CD14-positive monocyte (primary cell): ENCODE data around the gene COPG2. TPM values are rescaled to one million over a fixed set of nuclear protein-coding genes. Genes with fewer than 3 reads are reported as not detected.

Source experiments
- DNase-seq, 3 donors: peaks; one replicate each; pipeline ENCODE4 v3.0.0-alpha.2; 2011 to 2022
- H2AFZ ChIP-seq: 2 replicates; pipeline ENCODE4 v1.6.0; 2012; ENCODE audit warnings: mild to moderate bottlenecking, low read depth, low read length, inconsistent platforms; ENCODE audit not compliant: insufficient read depth, poor library complexity, severe bottlenecking
- H3K27ac ChIP-seq, 2 donors: 1 replicate in 1 of 2; 2 replicates in 1 of 2; pipeline ENCODE4 v1.5.1; 2012 to 2013; ENCODE audit warnings: low read length in 2 of 2, control low read depth in 1 of 2, inconsistent platforms in 1 of 2, low read depth in 1 of 2, mild to moderate bottlenecking in 1 of 2
- H3K27me3 ChIP-seq, 2 donors: one replicate each; pipeline versions ENCODE4 v1.6.0 to v1.6.1; 2011 to 2013; ENCODE audit warnings: low read length in 2 of 2; ENCODE audit not compliant: control insufficient read depth in 2 of 2, insufficient read depth in 2 of 2
- H3K36me3 ChIP-seq, 2 donors: replicated peaks in 1 of 2; 1 replicate in 1 of 2; 2 replicates in 1 of 2; pipeline versions ENCODE4 v1.5.1 to v1.6.1; 2012 to 2013; ENCODE audit warnings: low read length in 2 of 2, control low read depth in 1 of 2, inconsistent platforms in 1 of 2, mild to moderate bottlenecking in 1 of 2; ENCODE audit not compliant: insufficient read depth in 2 of 2, control insufficient read depth in 1 of 2
- H3K4me1 ChIP-seq, 2 donors: 1 replicate in 1 of 2; 2 replicates in 1 of 2; pipeline versions ENCODE4 v1.5.1 to v1.6.1; 2012 to 2013; ENCODE audit warnings: low read length in 2 of 2, control low read depth in 1 of 2, inconsistent platforms in 1 of 2, mild to moderate bottlenecking in 1 of 2, moderate library complexity in 1 of 2; ENCODE audit not compliant: insufficient read depth in 2 of 2, control insufficient read depth in 1 of 2
- H3K4me2 ChIP-seq: replicated peaks from 2 replicates; pipeline ENCODE3; 2012; ENCODE audit warnings: low read length, moderate library complexity, mild to moderate bottlenecking; ENCODE audit not compliant: poor library complexity, severe bottlenecking; ENCODE audit errors: extremely low read depth
- H3K4me3 ChIP-seq, 3 experiments: fragments of 200-600 bp in 1 of 3; sonication (generic) in 1 of 3; replicated peaks in 1 of 3; 1 replicate in 2 of 3; 2 replicates in 1 of 3; pipeline ENCODE4 v1.5.1; 2011 to 2013; ENCODE audit warnings: low read length in 3 of 3, mild to moderate bottlenecking in 3 of 3, control low read depth in 2 of 3, low read depth in 2 of 3, inconsistent platforms in 1 of 3, moderate library complexity in 1 of 3
- H3K79me2 ChIP-seq: 2 replicates; pipeline ENCODE4 v1.6.0; 2012; ENCODE audit warnings: mild to moderate bottlenecking, control low read depth, inconsistent platforms, low read length, moderate library complexity; ENCODE audit not compliant: insufficient read depth
- H3K9ac ChIP-seq: 2 replicates; pipeline ENCODE4 v1.6.0; 2017; ENCODE audit warnings: low read length, mild to moderate bottlenecking; ENCODE audit not compliant: insufficient read depth, poor library complexity, severe bottlenecking
- H3K9me3 ChIP-seq, 2 donors: replicated peaks in 1 of 2; 1 replicate in 1 of 2; 2 replicates in 1 of 2; pipeline versions ENCODE4 v1.5.1 to v1.6.1; 2012 to 2013; ENCODE audit warnings: low read length in 2 of 2, control low read depth in 1 of 2; ENCODE audit not compliant: control insufficient read depth in 1 of 2, insufficient read depth in 1 of 2
- H4K20me1 ChIP-seq: 2 replicates; pipeline ENCODE4 v1.6.0; 2012; ENCODE audit warnings: mild to moderate bottlenecking, low read length, control low read depth, moderate library complexity; ENCODE audit not compliant: insufficient read depth
- H3K27ac Mint-ChIP-seq, 7 donors: one replicate each; pipeline ENCODE4 v1.8.0; 2020; ENCODE audit warnings: mild to moderate bottlenecking in 7 of 7, mixed read lengths in 7 of 7, moderate library complexity in 6 of 7, inconsistent platforms in 2 of 7
- H3K27me3 Mint-ChIP-seq, 3 donors: one replicate each; pipeline ENCODE4 v1.8.0; 2021 to 2022; ENCODE audit warnings: low read depth in 3 of 3, mild to moderate bottlenecking in 3 of 3, mixed read lengths in 3 of 3, moderate library complexity in 3 of 3, inconsistent platforms in 1 of 3
- H3K36me3 Mint-ChIP-seq, 2 donors: one replicate each; pipeline ENCODE4 v1.8.0; 2020; ENCODE audit warnings: mixed read lengths in 2 of 2, inconsistent platforms in 1 of 2, mild to moderate bottlenecking in 1 of 2
- H3K4me1 Mint-ChIP-seq: one replicate; pipeline ENCODE4 v1.8.0; 2020; ENCODE audit warnings: mild to moderate bottlenecking, mixed read lengths
- H3K4me3 Mint-ChIP-seq, 2 donors: one replicate each; pipeline ENCODE4 v1.8.0; 2020; ENCODE audit warnings: mild to moderate bottlenecking in 2 of 2, mixed read lengths in 2 of 2, moderate library complexity in 1 of 2
- H3K9me3 Mint-ChIP-seq, 7 donors: one replicate each; pipeline ENCODE4 v1.8.0; 2020 to 2022; ENCODE audit warnings: mixed read lengths in 7 of 7, mild to moderate bottlenecking in 6 of 7, moderate library complexity in 6 of 7, inconsistent platforms in 2 of 7
- CTCF ChIP-seq: fragments of 200-600 bp; IDR thresholded peaks from one replicate; pipeline ENCODE4 v1.8.0; 2022; ENCODE audit warnings: antibody characterized with exemption, mild to moderate bottlenecking
- WGBS: methylation state at CpG from one replicate; pipeline ENCODE4 v1.1.5; 2013; ENCODE audit warnings: missing lambda C conversion rate; ENCODE audit not compliant: insufficient coverage; 5-methylcytosine and 5-hydroxymethylcytosine counted together
- intact Hi-C, 2 donors: fragments of 100-400 bp; cut with micrococcal nuclease; formaldehyde crosslinking; loops; one replicate each; pipeline versions ENCODE4 v1.15.0 to v1.15.1; 2023
- polyA plus RNA-seq, 3 donors: library from polyadenylated mRNA; depleted of rRNA in 1 of 3; unstranded in 2 of 3; stranded (reverse) in 1 of 3; fragments of 300-500 nt in 2 of 3; fragments of >200 nt in 1 of 3; fragmentation: Illumina TruSeq in 2 of 3; gene quantifications; 1 replicate in 2 of 3; 2 replicates in 1 of 3; pipeline ENCODE4 v1.2.3, GENCODE V29; 2012 to 2021

The COPG2 gene
- polyA plus RNA-seq, 3 donors: 2.7 to 10.3 (median 9.6) TPM

DNA sequence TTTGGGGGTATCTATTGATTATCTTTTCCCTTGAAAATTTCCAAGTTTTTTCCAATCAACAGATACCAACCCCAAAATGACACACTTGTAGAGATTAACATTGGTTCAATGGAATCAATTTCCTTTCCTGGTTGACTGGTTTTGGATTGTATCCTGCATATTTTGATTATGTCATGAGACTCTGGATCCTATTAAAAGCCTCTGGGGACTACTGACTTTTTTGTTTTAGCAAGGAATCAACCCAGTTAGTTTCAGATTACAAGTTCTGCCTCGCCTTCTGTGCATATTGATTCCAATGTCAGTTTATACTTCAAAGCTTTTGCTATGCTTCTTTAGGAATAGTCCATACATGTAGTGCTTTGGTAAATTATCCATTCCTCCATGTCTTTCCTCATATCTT, 29.2 kb downstream of the COPG2 start:
- WGBS: no CpG with 5 or more reads among the region's 1 CpG
- Histone ChIP-seq H3K4me1 (no peaks in the 10 kb centered on the region), H3K27me3 (no peaks in the 10 kb centered on the region), H4K20me1 (no peaks in the 10 kb centered on the region), H3K9ac (no peak overlapping the region), H3K9me3 (peaks cover 16 to 18% of the 10 kb centered on the region in 2 donors), H3K4me3 (no peak overlapping the region), H3K79me2 (no peaks in the 10 kb centered on the region), H3K36me3 (peaks cover 0 to 8% of the 10 kb centered on the region in 2 donors), H2AFZ (no peak overlapping the region), H3K4me2 (no peak overlapping the region), H3K27ac (no peak overlapping the region)
- DNase-seq: no peak
- Mint-ChIP-seq H3K27me3 (peaks cover 0 to 2% (median 0%) of the 10 kb centered on the region in 3 donors), H3K27ac (no peak overlapping the region), H3K36me3 (peaks cover 21 to 32% of the 10 kb centered on the region in 2 donors), H3K4me3 (no peak overlapping the region), H3K4me1 (no peaks in the 10 kb centered on the region), H3K9me3 (peaks cover 34 to 63% (median 49%) of the 10 kb centered on the region in 7 donors)
- TF ChIP-seq CTCF: no peak
- intact Hi-C loops: no loop called here

GRCh38 chr7:130632111-130632510, 36.4 kb downstream of the COPG2 start:
- peaks cover 2 to 7% of the 10 kb centered on the region in 2 donors for H3K36me3 Mint-ChIP-seq
- no peak overlapping the region for H2AFZ ChIP-seq
- no peak overlapping the region for H3K4me3 ChIP-seq
- peaks cover 0 to 2% (median 0%) of the 10 kb centered on the region in 3 donors for H3K27me3 Mint-ChIP-seq
- H3K4me1 ChIP-seq: no peaks in the 10 kb centered on the region
- no peaks in the 10 kb centered on the region for H4K20me1 ChIP-seq
- H3K36me3 ChIP-seq: no peaks in the 10 kb centered on the region
- no peak overlapping the region for H3K4me3 Mint-ChIP-seq
- H3K9me3 ChIP-seq: peaks cover 22 to 23% of the 10 kb centered on the region in 2 donors
- peaks cover 36 to 66% (median 59%) of the 10 kb centered on the region in 7 donors for H3K9me3 Mint-ChIP-seq
- H3K27ac Mint-ChIP-seq: no peak overlapping the region
- TF ChIP-seq CTCF: no peak
- no peak overlapping the region for H3K4me2 ChIP-seq
- no peak overlapping the region for H3K27ac ChIP-seq
- no peak for DNase-seq
- no peaks in the 10 kb centered on the region for H3K79me2 ChIP-seq
- H3K9ac ChIP-seq: no peak overlapping the region
- intact Hi-C loops: no loop called here
- no peaks in the 10 kb centered on the region for H3K4me1 Mint-ChIP-seq
- no peaks in the 10 kb centered on the region for H3K27me3 ChIP-seq
